GM18873 (cell line): ENCODE measurements around the gene RNF152.

ENCODE experiments used
- ATAC-seq: cut with Tn5 transposase; IDR thresholded peaks from one replicate; pipeline ENCODE4 v1.9.1; 2021; ENCODE audit warnings: mild to moderate bottlenecking, moderate library complexity, moderate number of reproducible peaks; ENCODE audit not compliant: unreplicated experiment, low FRiP score

Gene RNF152

GRCh38 chr18:61855449-61856378 is 37.1 kb downstream of the RNF152 start:
- ATAC-seq = no peak

GRCh38 chr18:61854578-61855448 is 38.0 kb downstream of the RNF152 start:
- no peak for ATAC-seq

- no peak for ATAC-seq
These were observed 39.0 kb downstream of the RNF152 start for GRCh38 chr18:61853855-61854254.

- no peak for ATAC-seq
These were observed 40.3 kb downstream of the RNF152 start for GRCh38 chr18:61852496-61852895.

GRCh38 chr18:61851940-61852451 is 40.8 kb downstream of the RNF152 start:
- no peak for ATAC-seq

GRCh38 chr18:61851279-61851678 is 41.5 kb downstream of the RNF152 start:
- no peak for ATAC-seq

GRCh38 chr18:61850756-61851155 is 42.1 kb downstream of the RNF152 start:
- ATAC-seq = no peak

GRCh38 chr18:61847164-61847791 is 45.5 kb downstream of the RNF152 start:
- ATAC-seq = no peak

GRCh38 chr18:61845197-61845596 is 47.6 kb downstream of the RNF152 start:
- ATAC-seq = no peak

- no peak for ATAC-seq
These were observed 48.1 kb downstream of the RNF152 start for GRCh38 chr18:61844726-61845125.

- no peak for ATAC-seq
These were observed 50.7 kb downstream of the RNF152 start for GRCh38 chr18:61842146-61842545.

- ATAC-seq = no peak
These were observed 51.1 kb downstream of the RNF152 start for GRCh38 chr18:61841706-61842105.

GRCh38 chr18:61840324-61840723 is 52.5 kb downstream of the RNF152 start:
- no peak for ATAC-seq

GRCh38 chr18:61838521-61838920 is 54.3 kb downstream of the RNF152 start:
- ATAC-seq = no peak

- ATAC-seq = no peak
These were observed 58.8 kb downstream of the RNF152 start for GRCh38 chr18:61833978-61834377.

GRCh38 chr18:61833387-61833786 is 59.4 kb downstream of the RNF152 start:
- no peak for ATAC-seq

GRCh38 chr18:61832858-61833257 is 59.9 kb downstream of the RNF152 start:
- ATAC-seq = no peak

- ATAC-seq = no peak
These were observed 61.7 kb downstream of the RNF152 start for GRCh38 chr18:61831071-61831470.

- ATAC-seq = no peak
These were observed 63.7 kb downstream of the RNF152 start for GRCh38 chr18:61829108-61829507.

GRCh38 chr18:61827591-61827990 is 65.2 kb downstream of the RNF152 start:
- no peak for ATAC-seq

- no peak for ATAC-seq
These were observed 67.4 kb downstream of the RNF152 start for GRCh38 chr18:61825386-61825785.
